ENCODE results near the gene PACSIN1. TPM values are rescaled to one million over a fixed set of nuclear protein-coding genes. Genes with fewer than 3 reads are reported as not detected.

Gene PACSIN1
- total RNA-seq, 2 donors from 2014 or later = 0.52 TPM; not detected in 1

DNA sequence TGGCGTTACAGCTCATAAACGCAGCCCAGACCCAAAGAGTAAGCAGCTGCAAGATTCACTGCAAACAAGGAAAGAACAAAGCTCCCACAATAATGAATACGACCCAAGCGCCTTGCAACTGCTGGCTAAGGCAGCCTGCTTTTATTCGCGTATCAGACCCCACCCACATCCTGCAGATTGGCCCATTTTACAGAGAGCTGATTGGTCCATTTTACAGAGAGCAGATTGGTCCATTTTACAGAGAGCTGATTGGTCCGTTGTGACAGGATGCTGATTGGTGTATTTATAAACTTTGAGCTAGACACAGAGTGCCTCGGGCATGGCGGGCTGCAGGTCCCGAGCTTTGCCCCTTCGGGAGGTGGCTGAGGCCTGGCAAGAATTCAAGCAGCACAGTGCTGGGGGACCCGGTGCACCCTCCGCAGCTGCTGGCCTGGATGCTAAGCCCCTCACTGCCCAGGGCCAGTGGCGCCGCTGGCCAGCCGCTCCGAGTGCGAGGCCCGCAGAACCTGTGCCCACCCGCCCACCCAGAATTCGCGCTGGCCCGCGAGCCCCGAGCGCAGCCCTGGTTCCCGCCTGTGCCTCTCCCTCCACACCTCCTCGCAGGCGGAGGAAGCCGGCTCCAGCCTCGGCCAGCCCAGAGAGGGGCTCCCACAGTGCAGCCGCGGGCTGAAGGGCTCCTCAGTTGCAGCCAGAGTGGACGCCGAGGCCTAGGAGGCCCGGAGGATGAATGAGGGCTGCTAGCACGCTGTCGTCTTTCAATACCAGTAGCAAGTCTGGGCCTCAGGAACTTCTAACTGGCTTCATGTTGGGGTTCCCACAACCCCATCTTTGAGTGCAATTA, 28.9 kb upstream of the PACSIN1 start:
- intact Hi-C loops (cut with DNase I) = no loop called here
- H3K4me1 ChIP-seq = no peaks in the 10 kb centered on the region
- H3K36me3 ChIP-seq (replicated peaks in 1 of 2; ENCODE audit: insufficient read depth in 1 of 2, low read depth in 2 of 2) = no peaks in the 10 kb centered on the region
- no peaks in the 10 kb centered on the region for H3K27me3 ChIP-seq
- H3K27ac ChIP-seq = no peak overlapping the region
- WGBS, 2 donors = 89 to 90% methylated on average over 21 to 35 of the region's 38 CpGs
- no peak overlapping the region for H3K4me3 ChIP-seq
- TF ChIP-seq, protein P1, sequence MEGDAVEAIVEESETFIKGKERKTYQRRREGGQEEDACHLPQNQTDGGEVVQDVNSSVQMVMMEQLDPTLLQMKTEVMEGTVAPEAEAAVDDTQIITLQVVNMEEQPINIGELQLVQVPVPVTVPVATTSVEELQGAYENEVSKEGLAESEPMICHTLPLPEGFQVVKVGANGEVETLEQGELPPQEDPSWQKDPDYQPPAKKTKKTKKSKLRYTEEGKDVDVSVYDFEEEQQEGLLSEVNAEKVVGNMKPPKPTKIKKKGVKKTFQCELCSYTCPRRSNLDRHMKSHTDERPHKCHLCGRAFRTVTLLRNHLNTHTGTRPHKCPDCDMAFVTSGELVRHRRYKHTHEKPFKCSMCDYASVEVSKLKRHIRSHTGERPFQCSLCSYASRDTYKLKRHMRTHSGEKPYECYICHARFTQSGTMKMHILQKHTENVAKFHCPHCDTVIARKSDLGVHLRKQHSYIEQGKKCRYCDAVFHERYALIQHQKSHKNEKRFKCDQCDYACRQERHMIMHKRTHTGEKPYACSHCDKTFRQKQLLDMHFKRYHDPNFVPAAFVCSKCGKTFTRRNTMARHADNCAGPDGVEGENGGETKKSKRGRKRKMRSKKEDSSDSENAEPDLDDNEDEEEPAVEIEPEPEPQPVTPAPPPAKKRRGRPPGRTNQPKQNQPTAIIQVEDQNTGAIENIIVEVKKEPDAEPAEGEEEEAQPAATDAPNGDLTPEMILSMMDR (IDR thresholded peaks at IDR 0.05) = no peak
- TF ChIP-seq POLR2A (IDR thresholded peaks at IDR 0.05) = no peak
- ATAC-seq (no peak), DNase-seq (no peak)
- H3K9me3 ChIP-seq = no peaks in the 10 kb centered on the region

DNA sequence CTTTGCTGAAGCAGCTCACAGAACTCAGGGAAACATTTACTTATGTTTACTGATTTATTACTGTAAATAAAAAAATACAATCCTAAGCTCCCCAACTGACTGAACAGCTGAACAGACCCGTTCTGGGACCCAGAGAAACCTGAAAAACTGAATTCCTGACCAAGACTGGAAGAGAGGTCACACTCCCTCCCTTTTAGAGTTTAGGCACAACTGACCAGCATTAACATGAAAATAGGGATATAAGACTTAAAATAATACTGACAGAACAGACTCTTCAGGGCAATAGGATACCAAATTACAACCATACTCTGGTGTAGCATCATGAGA, 28.3 kb upstream of the PACSIN1 start:
- 50 to 53% methylated on average over 1 of the region's 1 CpG for WGBS, 2 donors
- Histone ChIP-seq H3K27ac (no peak overlapping the region), H3K9me3 (no peaks in the 10 kb centered on the region), H3K4me3 (no peak overlapping the region), H3K4me1 (no peaks in the 10 kb centered on the region), H3K36me3 (replicated peaks in 1 of 2; ENCODE audit: insufficient read depth in 1 of 2, low read depth in 2 of 2) (no peaks in the 10 kb centered on the region), H3K27me3 (no peaks in the 10 kb centered on the region)
- intact Hi-C loops (cut with DNase I) = no loop called here
- no peak for TF ChIP-seq POLR2A (IDR thresholded peaks at IDR 0.05)
- TF ChIP-seq, protein P1 (IDR thresholded peaks at IDR 0.05) = no peak
- ATAC-seq = no peak
- no peak for DNase-seq

GRCh38 chr6:34438705-34439104, 27.2 kb upstream of the PACSIN1 start:
- TF ChIP-seq, protein P1 (IDR thresholded peaks at IDR 0.05) = no peak
- no peak for TF ChIP-seq POLR2A (IDR thresholded peaks at IDR 0.05)
- intact Hi-C loops (cut with DNase I) = no loop called here
- 71 to 72% methylated on average over 4 of the region's 4 CpGs for WGBS, 2 donors

DNA sequence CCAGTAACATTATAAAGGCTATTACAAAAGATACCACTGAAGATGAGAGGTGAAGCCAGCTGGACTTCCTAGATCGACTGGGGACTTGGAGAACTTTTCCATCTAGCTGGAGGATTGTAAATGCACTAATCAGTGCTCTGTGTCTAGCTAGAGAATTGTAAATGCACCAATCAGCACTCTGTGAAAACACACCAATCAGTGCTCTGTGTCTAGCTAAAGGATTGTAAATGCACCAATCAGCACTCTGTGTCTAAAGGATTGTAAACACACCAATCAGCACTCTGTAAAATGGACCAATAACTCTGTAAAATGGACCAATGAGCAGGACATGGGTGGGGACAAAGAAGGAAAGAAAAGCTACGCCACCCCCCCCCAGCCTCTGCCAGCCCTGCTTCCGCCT, 26.4 kb upstream of the PACSIN1 start:
- no peak for DNase-seq
- H3K27ac ChIP-seq = no peak overlapping the region
- no peaks in the 10 kb centered on the region for H3K9me3 ChIP-seq
- ATAC-seq = no peak
- H3K4me1 ChIP-seq = no peaks in the 10 kb centered on the region
- 85 to 100% methylated on average over 1 to 2 of the region's 3 CpGs for WGBS, 2 donors
- intact Hi-C loops (cut with DNase I) = no loop called here
- no peak for TF ChIP-seq POLR2A (IDR thresholded peaks at IDR 0.05)
- TF ChIP-seq, protein P1 (IDR thresholded peaks at IDR 0.05) = no peak
- H3K36me3 ChIP-seq (replicated peaks in 1 of 2; ENCODE audit: insufficient read depth in 1 of 2, low read depth in 2 of 2) = no peaks in the 10 kb centered on the region
- no peak overlapping the region for H3K4me3 ChIP-seq
- H3K27me3 ChIP-seq = no peaks in the 10 kb centered on the region

More at GRCh38 chr6:34438705-34439104, 27.2 kb upstream of the PACSIN1 start:
- Histone ChIP-seq H3K4me1 (no peaks in the 10 kb centered on the region), H3K27ac (no peak overlapping the region), H3K9me3 (no peaks in the 10 kb centered on the region), H3K27me3 (no peaks in the 10 kb centered on the region), H3K36me3 (replicated peaks in 1 of 2; ENCODE audit: insufficient read depth in 1 of 2, low read depth in 2 of 2) (no peaks in the 10 kb centered on the region), H3K4me3 (no peak overlapping the region)
- no peak for ATAC-seq
- no peak for DNase-seq

GRCh38 chr6:34441526-34441925, 24.4 kb upstream of the PACSIN1 start:
- H3K27me3 ChIP-seq = no peaks in the 10 kb centered on the region
- intact Hi-C loops (cut with DNase I) = no loop called here
- 64 to 66% methylated on average over 5 of the region's 5 CpGs for WGBS, 2 donors
- no peaks in the 10 kb centered on the region for H3K4me1 ChIP-seq
- H3K36me3 ChIP-seq (replicated peaks in 1 of 2; ENCODE audit: insufficient read depth in 1 of 2, low read depth in 2 of 2) = no peaks in the 10 kb centered on the region
- no peak overlapping the region for H3K4me3 ChIP-seq
- TF ChIP-seq POLR2A (IDR thresholded peaks at IDR 0.05) = no peak
- TF ChIP-seq, protein P1 (IDR thresholded peaks at IDR 0.05) = no peak
- H3K27ac ChIP-seq = no peak overlapping the region
- no peaks in the 10 kb centered on the region for H3K9me3 ChIP-seq
- ATAC-seq (no peak), DNase-seq (no peak)
